DOHH2 (cell line): ENCODE results near the gene GAB2.
"Not testable (repeated sequence)": the region's sequence is repeated elsewhere in the genome, so short reads cannot be mapped to it uniquely, and the experiment has no call there.

Source experiments
- H3F3A ChIP-seq: fragments of 200-600 bp; sonication (generic), shearing (Covaris generic); 2 replicates; pipeline ENCODE4 v1.6.0; 2016; ENCODE audit warnings: antibody characterized with exemption, mild to moderate bottlenecking; ENCODE audit not compliant: control insufficient read depth, insufficient read depth
- H3K27ac ChIP-seq: fragments of 200-600 bp; sonication (generic); 2 replicates; pipeline ENCODE4 v1.5.1; 2014; ENCODE audit warnings: low read depth, mild to moderate bottlenecking, low read length, moderate library complexity
- H3K27me3 ChIP-seq: fragments of 200-600 bp; sonication (generic); 2 replicates; pipeline ENCODE4 v1.6.1; 2014; ENCODE audit warnings: mild to moderate bottlenecking, low read length, mixed read lengths; ENCODE audit not compliant: control insufficient read depth
- H3K36me3 ChIP-seq: fragments of 200-600 bp; sonication (generic); 2 replicates; pipeline ENCODE4 v1.6.1; 2014; ENCODE audit warnings: mild to moderate bottlenecking, low read length, moderate library complexity, mixed read lengths; ENCODE audit not compliant: control insufficient read depth
- H3K4me1 ChIP-seq: fragments of 200-600 bp; sonication (generic); 2 replicates; pipeline ENCODE4 v1.6.1; 2014; ENCODE audit warnings: mild to moderate bottlenecking, low read length, mixed read lengths; ENCODE audit not compliant: control insufficient read depth
- H3K4me2 ChIP-seq: fragments of 200-600 bp; sonication (generic); 2 replicates; pipeline ENCODE4 v1.6.0; 2014; ENCODE audit warnings: mild to moderate bottlenecking, low read length, moderate library complexity
- H3K4me3 ChIP-seq: fragments of 200-600 bp; sonication (generic); 2 replicates; pipeline ENCODE4 v1.5.1; 2014; ENCODE audit warnings: mild to moderate bottlenecking, low read length, mixed read lengths
- H3K79me2 ChIP-seq: fragments of 200-600 bp; sonication (generic); 2 replicates; pipeline ENCODE4 v1.6.1; 2014; ENCODE audit warnings: mild to moderate bottlenecking, low read length, mixed read lengths; ENCODE audit not compliant: control insufficient read depth
- H3K9me2 ChIP-seq: fragments of 200-600 bp; sonication (generic); replicated peaks from 2 replicates; pipeline ENCODE4 v1.6.1; 2014; ENCODE audit warnings: mild to moderate bottlenecking, low read length, mixed read lengths; ENCODE audit not compliant: control insufficient read depth
- H3K9me3 ChIP-seq: fragments of 200-600 bp; sonication (generic); 2 replicates; pipeline ENCODE4 v1.6.1; 2014; ENCODE audit warnings: antibody characterized with exemption, low read length, mixed read lengths; ENCODE audit not compliant: control insufficient read depth, insufficient read depth
- H4K20me1 ChIP-seq: fragments of 200-600 bp; sonication (generic); 2 replicates; pipeline ENCODE4 v1.6.0; 2014; ENCODE audit warnings: low read depth, mild to moderate bottlenecking, antibody characterized with exemption, low read length, moderate library complexity; ENCODE audit not compliant: control insufficient read depth, insufficient read depth
- EZH2phosphoT487 ChIP-seq: fragments of 200-600 bp; sonication (generic); IDR thresholded peaks from 2 replicates; pipeline ENCODE4 v1.6.1; 2017; ENCODE audit warnings: borderline replicate concordance, mild to moderate bottlenecking, antibody characterized with exemption, low read length, moderate library complexity, mixed read lengths
- TF ChIP-seq, protein P1 (sequence below): fragments of 200-600 bp; sonication (generic); IDR thresholded peaks from one replicate; pipeline ENCODE4 v1.5.1; 2014; ENCODE audit warnings: antibody characterized with exemption, mild to moderate bottlenecking, low read depth, low read length; ENCODE audit not compliant: poor library complexity, severe bottlenecking

GAB2 gene

DNA sequence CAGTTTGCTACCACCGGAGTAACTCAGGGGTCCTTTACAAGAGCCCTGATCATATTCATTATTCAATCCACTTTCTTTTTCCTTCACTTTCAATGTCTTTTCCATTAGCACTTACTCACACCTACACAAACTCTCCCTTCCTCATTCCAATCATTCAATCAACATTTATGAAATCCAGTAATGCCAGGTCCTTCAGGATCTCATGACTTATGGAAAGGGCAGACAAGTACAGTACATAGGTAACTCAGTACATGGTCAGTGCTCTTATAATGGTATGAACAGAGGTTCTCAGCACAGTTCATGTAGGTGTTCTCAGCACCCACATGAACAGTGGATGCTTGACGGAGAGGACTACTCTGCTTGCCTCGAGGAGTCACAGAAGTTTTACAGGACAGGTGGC lies 122.3 kb downstream of the GAB2 start:
- Histone ChIP-seq H3K27me3 (no peaks in the 10 kb centered on the region; the same call in 1 of the 2 replicates), H3K4me1 (no peaks in the 10 kb centered on the region), H3K27ac (no peak overlapping the region), H3K9me2 (no peaks in the 10 kb centered on the region), H3K36me3 (no peaks in the 10 kb centered on the region), H3F3A (no peaks in the 10 kb centered on the region), H3K79me2 (no peaks in the 10 kb centered on the region), H3K4me2 (no peak overlapping the region), H3K9me3 (no peaks in the 10 kb centered on the region), H4K20me1 (no peaks in the 10 kb centered on the region), H3K4me3 (no peak overlapping the region)
- TF ChIP-seq, protein P1, sequence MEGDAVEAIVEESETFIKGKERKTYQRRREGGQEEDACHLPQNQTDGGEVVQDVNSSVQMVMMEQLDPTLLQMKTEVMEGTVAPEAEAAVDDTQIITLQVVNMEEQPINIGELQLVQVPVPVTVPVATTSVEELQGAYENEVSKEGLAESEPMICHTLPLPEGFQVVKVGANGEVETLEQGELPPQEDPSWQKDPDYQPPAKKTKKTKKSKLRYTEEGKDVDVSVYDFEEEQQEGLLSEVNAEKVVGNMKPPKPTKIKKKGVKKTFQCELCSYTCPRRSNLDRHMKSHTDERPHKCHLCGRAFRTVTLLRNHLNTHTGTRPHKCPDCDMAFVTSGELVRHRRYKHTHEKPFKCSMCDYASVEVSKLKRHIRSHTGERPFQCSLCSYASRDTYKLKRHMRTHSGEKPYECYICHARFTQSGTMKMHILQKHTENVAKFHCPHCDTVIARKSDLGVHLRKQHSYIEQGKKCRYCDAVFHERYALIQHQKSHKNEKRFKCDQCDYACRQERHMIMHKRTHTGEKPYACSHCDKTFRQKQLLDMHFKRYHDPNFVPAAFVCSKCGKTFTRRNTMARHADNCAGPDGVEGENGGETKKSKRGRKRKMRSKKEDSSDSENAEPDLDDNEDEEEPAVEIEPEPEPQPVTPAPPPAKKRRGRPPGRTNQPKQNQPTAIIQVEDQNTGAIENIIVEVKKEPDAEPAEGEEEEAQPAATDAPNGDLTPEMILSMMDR = no peak
- TF ChIP-seq EZH2phosphoT487 = no peak

DNA sequence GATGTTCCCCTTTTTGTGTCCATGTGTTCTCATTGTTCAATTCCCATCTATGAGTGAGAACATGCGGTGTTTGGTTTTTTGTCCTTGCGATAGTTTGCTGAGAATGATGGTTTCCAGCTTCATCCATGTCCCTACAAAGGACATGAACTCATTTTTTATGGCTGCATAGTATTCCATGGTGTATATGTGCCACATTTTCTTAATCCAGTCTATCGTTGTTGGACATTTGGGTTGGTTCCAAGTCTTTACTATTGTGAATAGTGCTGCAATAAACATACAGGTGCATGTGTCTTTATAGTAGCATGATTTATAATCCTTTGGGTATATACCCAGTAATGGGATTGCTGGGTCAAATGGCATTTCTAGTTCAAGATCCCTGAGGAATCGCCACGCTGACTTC lies 123.5 kb downstream of the GAB2 start:
- not testable (repeated sequence) for H3K4me3 ChIP-seq, H3K27ac ChIP-seq, H3K4me2 ChIP-seq, H3K4me1 ChIP-seq, H4K20me1 ChIP-seq, H3K36me3 ChIP-seq, H3K9me3 ChIP-seq, H3F3A ChIP-seq, H3K79me2 ChIP-seq, H3K9me2 ChIP-seq, H3K27me3 ChIP-seq

DNA sequence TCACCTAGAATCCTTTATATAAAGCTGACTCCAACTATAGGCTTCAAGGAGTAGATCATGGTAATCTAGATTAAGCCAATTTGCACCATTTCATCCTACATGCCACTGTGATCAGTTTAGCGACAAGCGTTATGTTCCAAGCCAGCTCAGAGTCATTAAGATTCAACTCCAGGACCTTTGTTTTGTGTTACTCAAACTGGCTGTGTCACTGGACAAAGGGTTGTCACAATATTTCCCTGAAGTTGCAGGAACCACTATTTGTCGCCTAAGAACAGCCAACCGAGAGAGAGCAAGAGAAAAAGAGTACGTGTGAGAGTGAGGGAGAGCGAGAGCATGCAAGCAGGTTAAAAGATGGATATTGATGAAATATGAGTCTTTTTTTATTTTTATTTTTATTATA lies 124.1 kb downstream of the GAB2 start:
- no peak overlapping the region for H3K4me2 ChIP-seq

DNA sequence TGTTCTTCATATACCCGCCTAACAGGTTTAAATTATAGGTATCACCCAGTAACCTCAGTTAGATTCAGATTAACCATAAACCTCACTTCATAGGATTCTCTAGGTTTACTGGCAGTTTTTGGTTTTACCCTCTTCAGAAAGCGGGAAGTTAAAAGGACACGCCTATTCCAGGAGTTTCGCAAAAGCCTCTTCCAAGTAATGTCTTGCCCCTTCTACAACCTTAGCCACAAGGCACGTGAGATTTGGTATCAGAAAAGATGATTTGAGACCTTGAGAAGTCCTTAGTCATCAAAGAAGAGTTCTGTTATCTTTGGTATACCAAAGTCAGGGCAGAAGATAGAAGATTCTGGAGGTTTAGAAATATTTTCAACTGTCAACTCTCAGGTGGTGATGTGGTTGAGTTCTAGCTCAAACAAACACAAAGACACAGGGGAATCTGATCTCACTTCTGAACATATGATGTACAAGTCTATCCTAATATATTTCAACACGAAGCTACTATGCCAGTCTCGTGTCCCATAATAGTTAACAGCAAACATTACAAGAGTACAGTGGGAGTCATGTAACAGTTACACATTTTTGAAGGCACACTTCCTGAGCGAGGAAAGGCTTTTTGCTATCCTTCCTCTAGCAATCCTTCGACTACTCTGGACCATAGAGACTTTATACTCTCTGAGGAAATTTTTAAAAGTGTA lies 125.4 kb downstream of the GAB2 start:
- Histone ChIP-seq H3F3A (no peaks in the 10 kb centered on the region), H3K4me3 (no peak overlapping the region), H3K4me2 (no peak overlapping the region), H3K9me3 (0 out of 2 replicates have a peak, but pooled peaks cover 3% of the 10 kb centered on the region), H3K27ac (no peak overlapping the region), H4K20me1 (no peaks in the 10 kb centered on the region), H3K4me1 (no peaks in the 10 kb centered on the region), H3K27me3 (no peaks in the 10 kb centered on the region), H3K36me3 (no peaks in the 10 kb centered on the region), H3K9me2 (no peaks in the 10 kb centered on the region), H3K79me2 (no peaks in the 10 kb centered on the region)
- TF ChIP-seq EZH2phosphoT487 = no peak
- TF ChIP-seq, protein P1 = no peak

More for the DNA sequence above, 124.1 kb downstream of the GAB2 start:
- no peak for TF ChIP-seq EZH2phosphoT487
- TF ChIP-seq, protein P1 = no peak
- Histone ChIP-seq H3K36me3 (no peaks in the 10 kb centered on the region), H4K20me1 (no peaks in the 10 kb centered on the region), H3K27ac (no peak overlapping the region), H3K27me3 (no peaks in the 10 kb centered on the region), H3K9me2 (no peaks in the 10 kb centered on the region), H3K9me3 (0 out of 2 replicates have a peak, but pooled peaks cover 2% of the 10 kb centered on the region), H3K4me3 (no peak overlapping the region), H3K4me1 (no peaks in the 10 kb centered on the region), H3K79me2 (no peaks in the 10 kb centered on the region), H3F3A (no peaks in the 10 kb centered on the region)
